ENCODE data around the gene RAB5B.

The RAB5B gene

GRCh38 chr12:55973599-55974307 lies at the start of gene RAB5B:
TSS of gene RAB5B (plus strand) at chr12:55974078. CDS start at chr12:55986961, 12,883 bp downstream.
- DNase-seq = peak; percentile 93

- no peak for DNase-seq
Measured at GRCh38 chr12:55925371-55925770, 48.5 kb upstream of the RAB5B start.

GRCh38 chr12:55925870-55926737 lies 47.8 kb upstream of the RAB5B start:
- no peak for DNase-seq

- DNase-seq = peak; percentile 80
Measured at GRCh38 chr12:55926738-55927587, 46.9 kb upstream of the RAB5B start.

- DNase-seq = peak; percentile 76
Measured at GRCh38 chr12:55927588-55928502, 46.0 kb upstream of the RAB5B start, which contains the start of gene PYM1. TSS of gene PYM1 (minus strand) at chr12:55927894. CDS start at chr12:55927761, 133 bp downstream.

- peak; percentile 75 for DNase-seq
Measured at GRCh38 chr12:55929306-55929791, 44.5 kb upstream of the RAB5B start.

- peak; percentile 76 for DNase-seq
Measured at GRCh38 chr12:55930771-55931316, 43.0 kb upstream of the RAB5B start, which contains the start of gene DGKA. TSS of gene DGKA (plus strand) at chr12:55931162. CDS start at chr12:55936504, 5,342 bp downstream.

- no peak for DNase-seq
Measured at GRCh38 chr12:55931317-55931779, 42.5 kb upstream of the RAB5B start.

GRCh38 chr12:55931780-55932550 lies 41.9 kb upstream of the RAB5B start:
- peak; percentile 49 for DNase-seq

GRCh38 chr12:55932551-55932910 lies 41.3 kb upstream of the RAB5B start:
- no peak for DNase-seq

- no peak for DNase-seq
Measured at GRCh38 chr12:55933169-55933798, 40.6 kb upstream of the RAB5B start.

- no peak for DNase-seq
Measured at GRCh38 chr12:55933799-55934742, 39.8 kb upstream of the RAB5B start.

GRCh38 chr12:55934773-55935172 lies 39.1 kb upstream of the RAB5B start:
- DNase-seq = no peak

- no peak for DNase-seq
Measured at GRCh38 chr12:55935738-55936151, 38.1 kb upstream of the RAB5B start.

GRCh38 chr12:55937981-55938380 lies 35.9 kb upstream of the RAB5B start:
- DNase-seq = no peak

- DNase-seq = no peak
Measured at GRCh38 chr12:55938826-55939501, 34.9 kb upstream of the RAB5B start.

GRCh38 chr12:55940065-55940732 lies 33.7 kb upstream of the RAB5B start:
- peak; percentile 76 for DNase-seq

Data from activated CD4-positive, CD25-positive, alpha-beta regulatory T cell treated with anti-CD3 and anti-CD28 coated beads, Interleukin-2, amount 50 U/mL, for 72 hours (primary cell).